ENCODE data around the gene WSCD1.
A peak's percentile ranks its signal among the peaks of the same experiment; 100 is the strongest.

WSCD1 gene

DNA sequence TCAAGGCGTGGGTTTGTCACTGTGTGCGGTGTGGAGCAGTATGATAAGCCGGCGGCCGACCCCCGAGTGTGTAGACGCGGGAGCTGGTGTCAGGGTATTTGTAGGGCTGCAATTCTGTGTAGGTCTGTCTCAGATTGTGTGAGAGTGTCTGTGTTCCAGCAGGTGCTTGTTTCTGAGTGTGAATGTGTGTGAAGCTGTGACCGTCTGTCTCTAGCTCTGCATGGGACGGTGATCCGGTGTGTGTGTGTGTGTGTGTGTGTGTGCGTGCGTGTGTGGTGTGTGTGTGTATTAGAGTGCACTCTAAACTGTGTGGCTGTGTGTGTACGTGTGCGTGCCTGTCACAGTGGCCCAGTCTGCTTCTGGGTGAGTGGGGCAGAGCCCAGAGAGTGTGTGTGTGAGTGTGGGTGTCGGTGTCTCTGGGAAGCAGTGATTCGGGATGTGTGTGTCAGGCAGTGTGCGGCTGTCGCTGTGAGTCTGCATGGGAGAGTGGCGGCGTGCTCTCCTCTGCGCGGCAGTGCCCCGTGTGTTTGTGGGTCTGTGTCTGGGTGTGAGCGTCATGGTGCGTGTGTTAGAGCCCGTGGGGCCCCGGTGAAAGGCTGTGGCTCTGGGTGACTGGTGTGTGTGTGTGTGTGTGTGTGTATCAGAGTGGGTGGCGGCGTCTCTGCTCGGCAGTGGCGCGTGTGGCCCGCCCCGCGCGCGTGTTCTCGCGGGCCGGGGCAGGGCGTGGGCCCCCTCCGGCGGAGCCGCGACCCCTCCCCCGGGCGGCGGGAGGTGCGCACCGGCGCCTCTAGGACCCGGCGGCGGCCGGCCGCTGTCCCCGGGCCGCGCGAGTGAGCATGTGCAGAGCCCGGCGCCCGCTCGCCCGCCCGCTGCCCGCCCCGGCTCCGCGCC lies at the start of gene WSCD1:
WSCD1 (plus strand) TSS at position 841 of the 891 bp plus-strand sequence. CDS start 10,280 bp downstream, outside the sequence.
- no peak for DNase-seq

DNA sequence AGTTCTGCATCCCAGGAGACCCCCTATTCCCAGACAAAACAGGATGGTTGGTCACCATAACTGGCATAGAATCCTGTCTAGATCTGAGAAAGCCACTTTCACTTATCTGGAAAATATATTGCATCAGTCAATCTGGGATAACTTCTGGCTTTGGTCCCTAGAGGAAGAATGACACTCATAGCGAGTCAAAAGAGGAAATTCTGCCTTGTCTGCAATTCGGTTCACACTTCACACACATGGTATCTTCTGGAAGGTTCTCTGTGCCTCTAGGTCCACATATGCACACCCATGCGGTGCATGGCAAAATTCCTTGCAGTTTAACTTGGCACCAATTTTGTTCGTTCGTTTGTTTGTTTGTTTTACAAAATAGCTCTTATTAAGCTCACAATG lies 49.2 kb upstream of the WSCD1 start:
- no peak for DNase-seq

DNA sequence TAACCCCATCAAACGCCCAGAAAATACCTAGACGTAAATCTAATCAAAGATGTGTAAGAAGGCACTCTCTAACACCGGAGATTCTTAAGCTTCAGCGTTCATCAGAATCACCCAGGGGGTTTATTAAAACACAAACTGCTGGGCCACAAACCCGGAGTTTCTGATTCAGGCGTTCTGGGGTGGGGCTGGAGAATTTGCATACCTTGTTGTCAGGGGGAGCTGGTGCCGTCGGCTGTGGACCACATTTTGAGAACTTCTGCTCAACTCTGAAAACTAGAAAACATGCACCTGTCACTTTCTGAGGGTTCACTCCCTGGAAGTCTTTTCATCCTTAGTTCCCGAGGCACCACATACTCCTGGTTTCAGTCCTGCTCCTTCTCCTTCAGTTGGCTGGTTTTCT lies 48.6 kb upstream of the WSCD1 start:
- DNase-seq = no peak

- DNase-seq = no peak
Measured at GRCh38 chr17:6023036-6023831, 46.9 kb upstream of the WSCD1 start.

DNA sequence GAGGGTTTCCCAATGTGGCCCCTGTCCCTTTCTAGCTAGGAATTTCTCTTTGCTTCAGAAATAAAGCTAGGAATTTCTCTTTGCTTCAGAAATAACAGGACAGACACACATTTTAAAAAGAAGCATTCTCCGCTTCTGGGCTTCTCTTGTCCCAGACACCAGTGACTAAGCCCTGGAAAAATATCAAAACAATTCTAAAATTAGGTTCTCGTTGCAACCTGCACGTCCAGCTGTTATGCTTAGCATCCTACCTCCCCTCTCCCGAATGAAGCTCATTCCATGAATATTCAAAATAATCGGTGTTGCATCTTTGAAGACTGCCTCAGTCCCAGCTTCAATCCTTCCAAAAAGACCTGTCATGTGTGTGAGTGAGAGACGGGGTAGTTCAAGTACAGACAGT lies 45.6 kb upstream of the WSCD1 start:
- DNase-seq = no peak

DNA sequence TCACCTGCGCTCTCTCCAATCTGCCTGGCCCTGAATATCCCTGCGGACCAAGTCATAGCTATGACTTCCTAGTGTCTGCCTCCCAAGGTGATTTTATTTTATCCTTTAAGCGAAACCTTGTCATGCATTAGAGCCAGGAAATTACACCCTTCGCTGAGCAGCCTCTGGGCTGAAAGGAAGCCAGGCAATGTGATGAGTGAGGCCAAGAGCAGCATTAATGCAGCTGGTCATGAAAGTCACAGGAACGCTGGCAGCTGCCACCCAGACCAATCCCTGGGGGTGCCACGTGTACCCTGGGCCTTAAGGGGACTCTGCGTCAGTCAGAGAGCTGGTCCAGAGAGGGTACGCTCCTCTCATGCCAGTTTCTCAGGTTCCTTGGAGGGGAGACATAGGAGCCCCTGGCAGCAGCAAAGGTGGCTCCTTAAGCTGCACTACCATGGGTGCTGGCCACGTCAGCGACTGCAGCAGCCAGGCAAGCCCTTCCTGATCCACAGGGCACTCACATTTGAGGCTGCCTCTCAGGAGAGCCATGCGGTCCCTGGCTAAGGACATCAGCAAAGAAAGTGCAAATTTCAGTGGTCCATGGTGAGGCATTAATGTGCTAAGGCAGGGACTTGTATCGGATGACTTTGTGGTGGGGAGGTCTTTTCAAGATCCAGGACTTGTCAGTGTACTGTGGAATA lies 42.7 kb upstream of the WSCD1 start:
- DNase-seq = peak; percentile 59

DNA sequence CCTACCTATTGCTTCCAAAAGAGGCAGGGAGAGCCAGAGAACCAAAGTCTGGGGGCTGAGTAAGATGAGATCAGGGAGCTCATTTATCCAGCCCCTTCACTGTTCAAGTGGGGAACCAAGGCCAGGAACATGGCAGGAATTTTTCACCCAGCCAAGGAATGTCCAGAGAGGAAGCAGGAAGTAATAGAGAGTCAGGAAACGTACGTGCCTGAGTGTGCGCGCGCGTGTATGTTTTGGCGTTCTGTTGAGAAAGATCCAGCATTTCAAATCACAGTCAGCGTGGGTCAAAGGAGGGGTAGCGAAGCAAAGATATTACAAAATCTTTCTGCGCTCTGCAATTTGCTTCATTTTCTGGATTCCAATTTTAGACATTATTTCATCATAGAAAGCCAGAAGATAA lies 41.9 kb upstream of the WSCD1 start:
- no peak for DNase-seq

- DNase-seq = no peak
Measured at GRCh38 chr17:6035801-6036394, 34.3 kb upstream of the WSCD1 start.

- DNase-seq = no peak
Measured at GRCh38 chr17:6040504-6040903, 29.7 kb upstream of the WSCD1 start.

GRCh38 chr17:6041246-6041645 lies 28.9 kb upstream of the WSCD1 start:
- no peak for DNase-seq

- DNase-seq = no peak
Measured at GRCh38 chr17:6043405-6043804, 26.8 kb upstream of the WSCD1 start.

DNA sequence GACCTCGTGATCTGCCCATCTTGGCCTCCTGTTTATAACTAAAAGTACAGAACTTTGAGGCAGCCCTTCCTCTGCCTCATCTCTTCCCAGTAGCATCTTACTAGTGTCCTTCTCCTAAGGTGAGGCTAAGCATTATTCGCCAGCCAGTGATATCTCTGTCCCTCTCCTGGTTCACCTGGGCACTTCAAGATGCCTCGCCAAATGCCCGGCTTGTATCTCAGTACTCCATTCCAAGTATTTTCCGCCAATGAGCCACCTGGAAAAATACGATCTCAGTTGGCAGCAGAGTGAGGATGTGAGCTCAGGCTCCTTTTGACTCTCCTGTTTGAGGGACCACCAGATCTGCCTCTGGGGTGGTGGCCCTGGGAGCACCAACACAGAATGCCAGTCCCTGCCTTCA lies 25.9 kb upstream of the WSCD1 start:
- DNase-seq = no peak

GRCh38 chr17:6045621-6046357 lies 24.4 kb upstream of the WSCD1 start:
- DNase-seq = no peak

DNA sequence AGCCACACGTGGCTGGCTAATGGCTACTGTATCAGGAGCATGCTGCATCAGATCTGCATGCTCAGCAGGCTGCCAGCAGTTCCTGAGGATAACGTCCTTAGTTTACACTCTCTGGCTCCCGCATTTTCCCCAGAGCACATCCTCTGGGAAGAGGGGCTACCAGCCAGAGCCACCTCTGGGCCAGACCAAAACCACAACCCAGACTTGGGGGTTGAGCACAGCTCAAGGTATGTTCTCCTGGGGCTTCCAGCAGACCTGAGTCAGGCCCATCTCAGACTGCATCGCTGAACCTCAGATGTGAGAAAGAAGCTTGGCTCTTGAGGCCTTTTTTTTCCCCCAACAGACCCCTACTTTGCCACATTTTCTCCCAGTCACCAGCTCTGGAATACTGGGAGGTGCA lies 23.7 kb upstream of the WSCD1 start:
- no peak for DNase-seq

DNA sequence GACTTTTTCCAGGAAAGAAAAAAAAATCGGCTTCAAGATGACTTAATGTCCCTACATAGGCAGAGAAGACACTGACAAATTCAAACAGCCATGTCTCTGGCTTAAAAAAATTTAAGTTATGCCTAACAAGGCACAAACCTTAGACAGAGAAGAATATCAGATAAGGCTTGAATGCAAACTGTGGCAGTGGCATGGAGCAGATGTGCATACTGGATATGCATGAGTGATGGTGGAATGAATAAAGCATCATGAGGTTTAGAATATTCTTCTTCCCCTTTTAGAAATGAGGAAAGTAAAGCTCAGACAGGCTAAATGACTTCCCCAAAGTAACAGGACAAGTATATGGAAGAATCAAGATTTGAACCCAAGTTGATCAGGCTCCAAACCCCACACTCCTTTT lies 23.2 kb upstream of the WSCD1 start:
- no peak for DNase-seq

DNA sequence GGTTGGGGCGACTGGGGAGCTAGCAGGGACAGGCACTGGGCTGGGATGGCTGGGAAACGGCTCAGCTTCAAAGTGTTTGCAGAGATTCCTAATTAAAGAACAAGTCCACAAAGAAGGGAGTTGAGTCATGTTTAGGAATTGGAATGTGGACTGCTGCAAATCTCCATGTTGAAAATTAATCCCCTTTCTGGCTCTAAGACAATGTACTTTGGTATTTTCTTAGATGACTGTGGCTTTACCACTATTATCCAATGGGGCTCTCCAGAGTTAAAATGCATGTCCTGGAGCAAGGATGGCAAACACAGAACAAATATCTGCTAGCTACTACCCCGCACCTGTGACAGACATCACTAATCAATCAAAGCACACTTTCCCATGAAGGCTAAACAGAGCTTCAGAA lies 22.2 kb upstream of the WSCD1 start:
- no peak for DNase-seq

DNA sequence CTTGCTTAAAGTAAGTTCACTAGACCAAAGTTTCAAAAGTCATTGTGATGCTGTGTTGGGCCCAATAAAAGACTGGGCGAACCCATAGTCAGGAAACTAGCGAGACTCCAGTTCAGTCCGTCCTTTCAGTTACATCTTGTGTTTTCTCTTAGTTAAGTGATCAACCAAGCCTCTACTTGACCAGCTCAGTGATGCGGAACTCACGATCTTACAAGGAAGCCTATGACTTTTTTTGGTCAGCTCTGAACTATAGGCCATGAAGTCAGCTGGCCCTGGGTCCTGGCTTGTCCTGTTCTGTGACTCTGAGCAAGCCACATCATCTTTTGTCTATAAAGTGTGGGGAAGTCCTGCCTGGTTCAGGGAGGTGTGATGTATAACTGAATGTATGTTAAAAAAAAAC lies 21.7 kb upstream of the WSCD1 start:
- DNase-seq = no peak

- DNase-seq = no peak
Measured at GRCh38 chr17:6052926-6053325, 17.3 kb upstream of the WSCD1 start.

DNA sequence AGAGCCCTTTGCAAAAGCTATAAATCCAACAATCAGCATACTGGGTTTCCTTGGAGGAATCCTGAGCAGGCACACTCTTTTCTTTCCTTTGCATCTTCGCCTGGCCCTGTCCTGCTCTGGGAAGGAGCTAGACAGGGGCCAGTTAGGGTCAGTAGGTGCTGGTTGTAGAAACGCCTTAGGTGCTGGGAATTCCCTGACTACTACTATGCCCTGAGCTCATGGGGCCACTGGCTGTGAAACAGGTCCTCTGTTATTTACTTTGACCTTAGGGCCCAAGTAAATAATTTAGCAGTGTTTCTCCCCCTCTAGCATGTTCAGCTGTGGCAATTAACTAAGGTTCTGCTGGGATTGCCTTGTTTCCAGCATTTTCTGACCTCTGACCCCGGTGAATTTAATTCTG lies 15.8 kb upstream of the WSCD1 start:
- no peak for DNase-seq

DNA sequence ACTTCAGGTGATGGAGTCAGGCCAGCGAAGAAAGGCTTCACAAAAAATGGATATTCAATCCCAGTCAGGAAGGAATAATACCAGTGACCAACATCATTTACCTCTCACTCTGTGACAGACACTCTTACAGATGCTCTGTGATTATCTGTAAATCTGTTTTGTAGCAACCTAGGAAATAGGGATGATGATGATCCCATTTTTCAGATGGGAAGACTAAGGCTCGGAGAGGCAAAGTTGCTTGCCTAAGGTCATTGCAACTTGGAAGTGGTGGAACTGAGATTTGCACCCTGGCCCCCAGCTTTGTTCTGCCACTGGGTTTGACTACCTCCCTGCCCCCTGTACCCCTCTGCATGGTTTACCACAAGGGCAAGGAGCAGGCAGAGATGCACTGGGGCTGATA lies 14.1 kb upstream of the WSCD1 start:
- no peak for DNase-seq

DNA sequence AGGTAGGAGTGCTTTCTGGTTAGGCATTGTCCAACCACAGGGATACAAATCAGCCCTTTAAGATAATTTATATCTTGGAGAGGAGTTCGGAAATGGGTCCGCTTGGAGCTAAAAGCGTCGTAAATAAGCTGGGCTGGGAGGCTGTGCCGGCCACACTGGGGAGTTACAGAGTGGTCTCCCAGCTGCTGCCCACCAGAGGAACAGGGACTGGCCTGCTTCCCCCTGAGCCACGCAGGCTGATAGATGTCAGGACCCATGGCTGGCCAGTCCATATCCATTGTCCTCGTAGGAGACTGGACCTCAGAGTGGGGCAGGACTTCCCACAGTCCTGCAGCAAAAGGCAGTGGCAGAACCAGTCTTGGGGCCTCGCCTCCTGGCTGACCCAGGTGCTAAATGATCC lies 12.6 kb upstream of the WSCD1 start:
- DNase-seq = no peak

- no peak for DNase-seq
Measured at GRCh38 chr17:6059406-6059805, 10.8 kb upstream of the WSCD1 start.

GRCh38 chr17:6061290-6061689 lies 8.9 kb upstream of the WSCD1 start:
- DNase-seq = no peak

Measured in NCI-H446 treated with DMSO at 0.1 percent for 48 hours (cell line).